Small intestine (tissue), 7 donors: ENCODE results near the gene IER5L. TPM values are rescaled to one million over a fixed set of nuclear protein-coding genes. Genes with fewer than 3 reads are reported as not detected.
A peak's percentile ranks its signal among the peaks of the same experiment; 100 is the strongest.

ENCODE experiments used
- DNase-seq, 2 donors: peaks; one replicate each; pipeline versions ENCODE4 v3.0.0 to v3.0.0-alpha.2; 2013
- FAIRE-seq: peaks from 2 replicates; lab custom pipeline; 2012; peaks lifted over from hg19 to GRCh38; lab: Jason Lieb, UNC
- H3K27ac ChIP-seq, 3 donors: one replicate each; pipeline ENCODE4 v1.5.1; 2013; ENCODE audit warnings: low read length in 2 of 3, mild to moderate bottlenecking in 2 of 3, control low read depth in 1 of 3, inconsistent platforms in 1 of 3, low read depth in 1 of 3, moderate library complexity in 1 of 3
- H3K27me3 ChIP-seq, 3 donors: one replicate each; pipeline ENCODE4 v1.6.1; 2013; ENCODE audit warnings: low read length in 3 of 3, inconsistent platforms in 1 of 3; ENCODE audit not compliant: control insufficient read depth in 3 of 3, insufficient read depth in 3 of 3
- H3K36me3 ChIP-seq, 3 donors: one replicate each; pipeline ENCODE4 v1.6.1; 2013; ENCODE audit warnings: low read length in 3 of 3, inconsistent platforms in 1 of 3, low read depth in 1 of 3, mild to moderate bottlenecking in 1 of 3, moderate library complexity in 1 of 3; ENCODE audit not compliant: control insufficient read depth in 3 of 3, insufficient read depth in 2 of 3
- H3K4me1 ChIP-seq, 3 donors: one replicate each; pipeline ENCODE4 v1.6.1; 2013; ENCODE audit warnings: low read length in 2 of 3, inconsistent platforms in 1 of 3, low read depth in 1 of 3, mild to moderate bottlenecking in 1 of 3, moderate library complexity in 1 of 3; ENCODE audit not compliant: control insufficient read depth in 3 of 3, insufficient read depth in 2 of 3
- H3K4me3 ChIP-seq, 3 donors: one replicate each; pipeline ENCODE4 v1.5.1; 2013; ENCODE audit warnings: low read length in 3 of 3, control low read depth in 1 of 3, inconsistent platforms in 1 of 3, low read depth in 1 of 3, mild to moderate bottlenecking in 1 of 3, moderate library complexity in 1 of 3
- H3K9me3 ChIP-seq, 2 donors: one replicate each; pipeline ENCODE4 v1.6.1; 2013; ENCODE audit warnings: low read depth in 1 of 2, low read length in 1 of 2; ENCODE audit not compliant: control insufficient read depth in 2 of 2, insufficient read depth in 1 of 2
- WGBS, 3 donors: extraction: QIAGEN DNeasy Blood & Tissue Kit; methylation state at CpG; one replicate each; pipeline ENCODE4 v1.1.7; 2013; 5-methylcytosine and 5-hydroxymethylcytosine counted together
- polyA plus RNA-seq, 4 donors: library from polyadenylated mRNA; stranded (reverse) in 3 of 4; unstranded in 1 of 4; fragments of 200-250 nt in 3 of 4; fragments of 120-200 nt in 1 of 4; gene quantifications; one replicate each; pipeline versions ENCODE4 v1.2.1 to v1.2.3, GENCODE V29; 2013
- donor health status: healthy with polysubstance abuse.
- donor health status: control.
- donor health status: control.
- donor health status: Bipolar disorder and iron deficiency.
- donor health status: healthy.

The IER5L gene
- polyA plus RNA-seq, 4 donors, result 0.89 to 13.7 (median 4.6) TPM

DNA sequence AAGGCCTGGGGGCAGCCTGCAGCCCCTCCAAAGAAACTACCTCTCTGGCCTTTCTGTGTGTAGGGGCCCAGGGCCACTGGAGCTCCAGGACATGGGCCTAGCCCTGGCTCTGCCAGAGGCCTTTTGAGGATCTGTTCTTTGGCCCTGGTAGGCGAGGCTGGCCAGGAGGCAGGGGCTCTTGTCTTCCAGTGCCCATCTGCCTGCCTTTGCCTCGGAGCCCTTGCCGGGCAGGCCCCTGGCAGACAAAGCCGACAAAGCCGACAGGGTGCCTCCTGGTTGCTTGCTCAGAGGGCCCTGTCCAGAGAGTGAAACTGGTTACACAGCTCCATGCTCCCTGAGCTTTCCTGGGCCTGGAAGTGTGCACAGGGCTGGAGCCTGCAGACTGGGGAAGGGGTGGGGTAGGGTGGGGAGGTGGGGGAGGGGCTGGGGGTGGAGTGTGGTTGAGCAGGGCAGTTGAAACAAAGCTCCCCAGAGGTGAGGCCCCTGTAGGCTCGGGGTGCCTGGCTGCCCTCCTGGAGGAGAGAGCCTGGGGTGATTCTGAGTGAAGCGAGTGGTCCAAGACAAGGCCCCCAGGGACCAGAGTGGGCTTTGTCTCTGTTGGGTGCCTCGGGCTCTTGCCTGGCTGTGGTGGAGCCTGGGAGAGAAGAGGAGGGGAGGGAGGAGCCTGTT is 37.5 kb downstream of the IER5L start:
- peaks cover 0 to 60% (median 14%) of the 10 kb centered on the region in 3 donors for H3K4me1 ChIP-seq
- FAIRE-seq (no peak), DNase-seq (peak; percentile 45 to 73)
- H3K27me3 ChIP-seq, result no peaks in the 10 kb centered on the region
- H3K9me3 ChIP-seq, result no peaks in the 10 kb centered on the region
- 12 to 15% (median 13%) methylated on average over 8 of the region's 8 CpGs for WGBS, 3 donors
- H3K27ac ChIP-seq, result peak overlapping the region; percentile 91 to 100 (median 99)
- peaks cover 0 to 74% (median 11%) of the 10 kb centered on the region in 3 donors for H3K36me3 ChIP-seq
- H3K4me3 ChIP-seq, result peak overlapping the region in 2 of 3 donors; percentile 7 to 38

DNA sequence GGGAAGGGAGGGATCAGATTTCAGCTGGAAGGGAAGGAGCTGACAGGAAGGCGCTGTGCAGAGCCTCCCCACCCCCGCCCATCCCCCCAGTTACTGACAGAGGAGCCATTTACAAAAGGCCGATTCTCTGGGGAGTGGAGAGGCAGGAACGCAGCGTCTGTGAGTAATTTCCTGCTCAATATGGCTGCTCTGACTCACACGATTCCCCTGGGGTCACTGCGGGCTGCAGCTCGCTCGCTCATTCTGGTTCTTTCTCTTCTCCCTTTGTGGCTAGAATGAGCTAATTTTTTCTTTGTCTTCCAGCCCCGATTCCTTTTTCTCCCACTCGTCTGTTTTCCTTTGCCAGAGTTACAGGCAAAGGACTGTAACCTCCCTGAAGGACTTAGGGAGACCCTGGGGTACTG is 38.1 kb downstream of the IER5L start:
- Histone ChIP-seq H3K27ac (peak overlapping the region; percentile 91 to 100 (median 99)), H3K4me1 (peaks cover 0 to 56% (median 14%) of the 10 kb centered on the region in 3 donors), H3K4me3 (peak overlapping the region in 2 of 3 donors; percentile 38 to 40), H3K9me3 (no peaks in the 10 kb centered on the region), H3K36me3 (peaks cover 0 to 74% (median 11%) of the 10 kb centered on the region in 3 donors), H3K27me3 (no peaks in the 10 kb centered on the region)
- FAIRE-seq (no peak), DNase-seq (peak; percentile 91 to 95)
- 0 to 3% (median 1%) methylated on average over 11 of the region's 11 CpGs for WGBS, 3 donors

DNA sequence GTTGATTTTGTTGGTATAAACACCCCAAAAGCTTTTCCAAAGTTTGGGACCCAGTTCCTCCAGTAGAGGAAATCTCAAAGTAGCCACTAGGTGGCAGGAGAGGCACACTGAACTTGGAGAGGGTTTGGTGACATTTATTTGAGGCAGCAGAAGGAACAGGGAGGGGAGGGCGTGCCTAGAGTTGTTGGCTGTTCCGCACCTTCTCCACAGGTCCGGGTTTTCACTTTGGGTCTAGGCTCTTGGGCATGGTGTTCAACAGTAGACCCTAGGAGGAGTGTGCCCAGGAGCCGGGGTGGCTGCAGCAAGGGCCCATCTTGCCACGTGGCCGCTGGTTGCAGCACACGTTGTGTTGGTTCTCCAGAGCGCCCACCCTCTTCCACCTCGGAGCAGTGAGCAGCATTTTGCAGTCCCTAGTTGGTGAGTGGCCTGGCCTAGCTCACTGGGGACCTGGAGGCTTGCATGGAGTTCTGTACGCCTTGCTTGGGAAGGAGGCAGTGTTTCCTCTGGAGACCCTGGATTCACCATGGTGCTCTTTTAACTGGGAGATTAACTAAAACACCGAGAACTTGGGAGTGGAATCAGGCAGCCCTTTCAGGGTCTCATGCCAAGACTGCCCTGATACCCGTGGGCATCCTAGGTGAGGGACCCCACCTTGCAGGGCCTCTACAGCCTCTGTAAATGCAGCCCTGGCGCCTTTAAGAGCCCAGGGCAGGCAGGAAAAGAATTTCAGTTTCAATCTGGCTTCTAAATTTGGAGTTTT is 38.6 kb downstream of the IER5L start:
- Histone ChIP-seq H3K27ac (peak overlapping the region; percentile 91 to 100 (median 99)), H3K27me3 (no peaks in the 10 kb centered on the region), H3K9me3 (no peaks in the 10 kb centered on the region), H3K4me1 (peaks cover 0 to 56% (median 14%) of the 10 kb centered on the region in 3 donors), H3K36me3 (peaks cover 4 to 76% (median 11%) of the 10 kb centered on the region in 3 donors), H3K4me3 (peak overlapping the region in 2 of 3 donors; percentile 38 to 40)
- FAIRE-seq (no peak), DNase-seq (peak; percentile 88 to 92)
- WGBS, 3 donors, result 6 to 12% (median 7%) methylated on average over 13 of the region's 13 CpGs

DNA sequence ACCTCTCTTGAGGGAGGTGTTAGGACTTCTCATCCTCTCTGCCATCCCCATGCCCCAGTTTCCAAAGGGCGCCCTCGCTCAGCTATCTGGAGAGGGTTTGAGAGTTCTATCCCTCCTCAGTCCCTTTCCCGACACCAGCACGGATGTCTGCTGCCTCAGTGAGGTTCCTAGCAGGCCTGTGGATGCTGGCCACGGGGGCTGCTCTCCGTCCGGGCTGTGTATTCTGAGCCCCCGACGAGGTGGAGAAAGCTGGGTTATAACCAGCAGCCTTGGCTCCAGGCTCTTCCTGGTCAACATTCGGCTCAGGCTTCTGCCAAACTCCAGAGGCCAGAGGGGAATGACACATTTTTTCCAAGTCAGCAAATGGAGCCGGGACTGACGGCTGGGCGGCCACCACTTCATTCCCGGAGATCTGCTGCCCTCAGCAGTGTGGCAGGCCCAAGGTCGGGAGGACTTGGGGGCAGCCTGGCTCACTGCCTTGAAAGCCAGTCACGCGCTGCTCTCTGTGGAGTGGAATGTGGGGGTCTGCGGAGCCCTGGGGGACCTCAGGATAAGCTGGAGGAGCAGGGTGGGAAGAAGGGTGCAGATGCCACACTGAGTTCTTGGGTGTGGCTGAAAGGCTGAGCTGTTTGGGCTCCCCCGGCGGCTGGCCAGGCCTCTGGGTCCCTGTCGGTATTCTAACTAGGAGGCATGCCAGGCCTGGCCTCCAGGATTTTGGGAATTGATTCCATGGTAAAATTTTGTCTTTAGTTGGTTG is 39.4 kb downstream of the IER5L start:
- H3K36me3 ChIP-seq, result peaks cover 4 to 72% (median 11%) of the 10 kb centered on the region in 3 donors
- WGBS, 3 donors, result 50 to 68% (median 67%) methylated on average over 21 of the region's 21 CpGs
- DNase-seq, result peak in 1 of 2 donors; percentile 73
- peak overlapping the region in 2 of 3 donors; percentile 99 to 100 for H3K27ac ChIP-seq
- no peaks in the 10 kb centered on the region for H3K27me3 ChIP-seq
- H3K9me3 ChIP-seq, result no peaks in the 10 kb centered on the region
- peaks cover 0 to 57% (median 14%) of the 10 kb centered on the region in 3 donors for H3K4me1 ChIP-seq
- FAIRE-seq, result no peak
- no peak overlapping the region for H3K4me3 ChIP-seq

DNA sequence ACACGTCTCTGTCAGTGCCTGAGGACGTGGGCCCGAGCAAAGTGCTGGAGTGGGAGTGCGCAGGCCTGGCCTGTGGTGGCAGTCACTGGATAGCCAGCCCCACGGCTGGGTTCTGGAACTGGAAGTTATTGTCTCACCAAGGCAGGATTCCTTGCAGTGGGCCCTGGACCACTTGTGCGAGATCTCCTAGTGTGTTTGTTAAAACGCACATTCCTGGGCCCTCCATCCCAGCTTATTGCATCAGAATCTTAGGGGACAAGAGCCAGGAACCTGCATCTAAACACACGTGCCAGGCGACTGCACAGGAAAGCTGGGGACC is 40.0 kb downstream of the IER5L start:
- peaks cover 4 to 71% (median 9%) of the 10 kb centered on the region in 3 donors for H3K36me3 ChIP-seq
- H3K4me1 ChIP-seq, result peaks cover 0 to 55% (median 14%) of the 10 kb centered on the region in 3 donors
- H3K27me3 ChIP-seq, result no peaks in the 10 kb centered on the region
- H3K27ac ChIP-seq, result peak overlapping the region in 2 of 3 donors; percentile 99 to 100
- DNase-seq (no peak), FAIRE-seq (no peak)
- 82 to 90% (median 90%) methylated on average over 9 of the region's 9 CpGs for WGBS, 3 donors
- no peak overlapping the region for H3K4me3 ChIP-seq
- no peaks in the 10 kb centered on the region for H3K9me3 ChIP-seq

DNA sequence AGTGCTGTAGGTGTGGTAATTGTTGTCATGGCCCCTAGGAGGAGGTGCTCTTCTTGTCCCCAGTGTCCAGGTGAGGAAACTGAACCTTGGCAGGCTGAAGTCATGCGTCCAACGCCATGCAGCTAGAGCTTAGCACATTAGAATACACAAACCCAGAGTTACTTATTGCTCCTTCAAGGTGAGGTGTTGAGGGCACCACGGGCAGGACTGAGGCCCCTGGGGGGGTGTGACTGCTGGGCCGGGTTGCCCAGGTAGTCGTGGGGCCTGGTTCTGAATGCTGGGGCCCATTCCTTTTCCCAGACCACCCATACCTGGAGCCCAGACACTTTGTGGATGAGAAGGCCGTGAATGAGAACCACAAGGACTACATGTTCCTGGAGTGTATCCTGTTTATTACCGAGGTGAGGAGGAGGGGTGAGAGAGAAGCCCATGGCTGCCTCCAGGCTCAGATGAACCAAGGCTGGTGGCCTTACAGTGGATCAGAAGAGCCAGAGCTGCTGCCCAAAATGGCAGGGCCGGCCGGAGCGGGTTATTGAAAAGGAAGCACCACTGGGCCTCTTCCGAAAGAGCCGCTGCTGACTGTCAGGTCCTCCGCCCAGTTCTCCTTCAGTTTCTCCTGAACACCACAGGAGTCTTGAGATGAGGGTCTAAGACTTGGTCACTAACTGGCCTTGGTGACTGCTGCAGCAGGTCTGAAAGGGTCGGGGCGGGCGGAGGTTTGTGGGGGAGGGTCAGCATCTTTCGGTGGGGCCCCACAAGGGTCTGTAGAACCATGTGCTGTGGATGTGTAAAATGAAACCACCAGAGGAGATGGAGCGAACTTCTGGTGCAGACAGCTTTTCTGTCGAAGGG is 40.5 kb downstream of the IER5L start:
- peaks cover 4 to 71% (median 9%) of the 10 kb centered on the region in 3 donors for H3K36me3 ChIP-seq
- WGBS, 3 donors, result 86 to 91% (median 86%) methylated on average over 19 of the region's 19 CpGs
- DNase-seq, result no peak
- no peaks in the 10 kb centered on the region for H3K9me3 ChIP-seq
- no peak for FAIRE-seq
- peak overlapping the region in 2 of 3 donors; percentile 99 to 100 for H3K27ac ChIP-seq
- peaks cover 0 to 49% (median 14%) of the 10 kb centered on the region in 3 donors for H3K4me1 ChIP-seq
- H3K4me3 ChIP-seq, result no peak overlapping the region
- no peaks in the 10 kb centered on the region for H3K27me3 ChIP-seq

DNA sequence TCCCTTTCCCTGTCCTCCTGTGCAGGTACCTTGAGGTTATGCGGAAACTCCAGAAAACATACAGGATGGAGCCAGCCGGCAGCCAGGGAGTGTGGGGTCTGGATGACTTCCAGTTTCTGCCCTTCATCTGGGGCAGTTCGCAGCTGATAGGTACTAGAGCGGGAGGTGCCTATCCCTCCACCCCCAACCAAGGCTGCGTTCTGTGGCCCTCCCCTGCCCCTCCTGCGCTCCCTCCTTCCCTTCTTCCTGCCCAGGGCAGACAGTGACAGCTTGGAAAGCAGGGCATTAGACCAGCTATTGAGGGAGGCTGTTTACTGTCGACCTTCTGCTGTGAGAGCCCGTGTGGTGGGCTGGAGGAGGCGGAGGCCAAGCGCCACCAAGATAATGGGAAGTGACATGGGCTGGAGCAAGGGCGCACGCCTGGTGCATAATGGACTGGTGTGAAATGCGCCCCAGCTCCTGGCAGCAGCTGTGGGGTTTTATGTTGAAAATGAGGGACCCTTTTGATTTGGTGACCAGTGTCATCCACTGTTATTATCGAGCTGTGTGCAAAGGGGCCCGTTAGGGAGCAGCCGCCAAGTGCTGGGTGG is 41.5 kb downstream of the IER5L start:
- H3K27me3 ChIP-seq, result no peaks in the 10 kb centered on the region
- H3K36me3 ChIP-seq, result peaks cover 4 to 72% (median 9%) of the 10 kb centered on the region in 3 donors
- H3K27ac ChIP-seq, result no peak overlapping the region
- WGBS, 3 donors, result 84 to 89% (median 88%) methylated on average over 16 of the region's 16 CpGs
- no peak for DNase-seq
- H3K9me3 ChIP-seq, result no peaks in the 10 kb centered on the region
- no peak overlapping the region for H3K4me3 ChIP-seq
- FAIRE-seq, result no peak
- H3K4me1 ChIP-seq, result peaks cover 0 to 42% (median 14%) of the 10 kb centered on the region in 3 donors
